MM.1S (cell line): ENCODE measurements around the gene BCL11B.

Experiments
- DNase-seq: peaks from one replicate; pipeline ENCODE4 v3.0.0-alpha.2; 2015
- H2AFZ ChIP-seq: fragments of 300-600 bp; sonication (generic); 2 replicates; pipeline ENCODE4 v1.6.0; 2016; ENCODE audit warnings: antibody characterized with exemption, low read length
- H3F3A ChIP-seq: fragments of 300-600 bp; sonication (generic); 2 replicates; pipeline ENCODE4 v1.6.1; 2016; ENCODE audit warnings: mild to moderate bottlenecking, antibody characterized with exemption, low read length, moderate library complexity, mixed read lengths; ENCODE audit not compliant: insufficient read depth
- H3K27ac ChIP-seq: fragments of 300-600 bp; sonication (generic); 2 replicates; pipeline ENCODE4 v1.5.1; 2016; ENCODE audit warnings: mild to moderate bottlenecking, low read length
- H3K27me3 ChIP-seq: fragments of 300-600 bp; sonication (generic); replicated peaks from 2 replicates; pipeline ENCODE4 v1.6.0; 2016; ENCODE audit warnings: low read length; ENCODE audit not compliant: insufficient read depth
- H3K36me3 ChIP-seq: fragments of 300-600 bp; sonication (generic); replicated peaks from 2 replicates; pipeline ENCODE4 v1.6.1; 2016; ENCODE audit warnings: mild to moderate bottlenecking, low read length, mixed read lengths; ENCODE audit not compliant: insufficient read depth
- H3K4me1 ChIP-seq: fragments of 300-600 bp; sonication (generic); 2 replicates; pipeline ENCODE4 v1.6.1; 2016; ENCODE audit warnings: low read length, mixed read lengths
- H3K4me2 ChIP-seq: fragments of 300-600 bp; sonication (generic); 2 replicates; pipeline ENCODE4 v1.6.0; 2016; ENCODE audit warnings: low read depth, low read length
- H3K4me3 ChIP-seq: fragments of 300-600 bp; sonication (generic); 2 replicates; pipeline ENCODE4 v1.5.1; 2016; ENCODE audit warnings: low read length, mixed read lengths
- H3K79me2 ChIP-seq: fragments of 300-600 bp; sonication (generic); 2 replicates; pipeline ENCODE4 v1.6.1; 2016; ENCODE audit warnings: mixed run types, low read length, mixed read lengths
- H3K9ac ChIP-seq: fragments of 300-600 bp; sonication (generic); 2 replicates; pipeline ENCODE4 v1.6.1; 2016; ENCODE audit warnings: low read length, mixed read lengths
- H3K9me2 ChIP-seq: fragments of 300-600 bp; sonication (generic); replicated peaks from 2 replicates; pipeline ENCODE4 v1.6.1; 2016; ENCODE audit warnings: mild to moderate bottlenecking, low read length, mixed read lengths; ENCODE audit not compliant: insufficient read depth
- H3K9me3 ChIP-seq: fragments of 300-600 bp; sonication (generic); replicated peaks from 2 replicates; pipeline ENCODE4 v1.6.1; 2016; ENCODE audit warnings: mild to moderate bottlenecking, low read length, mixed read lengths; ENCODE audit not compliant: insufficient read depth
- H4K20me1 ChIP-seq: fragments of 300-600 bp; sonication (generic); 2 replicates; pipeline ENCODE4 v1.6.1; 2016; ENCODE audit warnings: mild to moderate bottlenecking, low read length, moderate library complexity, mixed read lengths; ENCODE audit not compliant: insufficient read depth
- EZH2 ChIP-seq: fragments of 300-600 bp; sonication (generic); optimal IDR thresholded peaks from 2 replicates; pipeline ENCODE3; 2017; ENCODE audit warnings: low read depth, mild to moderate bottlenecking, antibody characterized with exemption, low read length, mixed read lengths
- EZH2phosphoT487 ChIP-seq: fragments of 300-600 bp; sonication (generic); IDR thresholded peaks from 2 replicates; pipeline ENCODE4 v1.6.1; 2018; ENCODE audit warnings: antibody characterized with exemption, low read length
- TF ChIP-seq, protein P1 (sequence below): fragments of 300-600 bp; sonication (generic); IDR thresholded peaks from 2 replicates; pipeline ENCODE4 v1.5.1; 2016; ENCODE audit warnings: antibody characterized with exemption, low read length, mixed read lengths

BCL11B gene

DNA sequence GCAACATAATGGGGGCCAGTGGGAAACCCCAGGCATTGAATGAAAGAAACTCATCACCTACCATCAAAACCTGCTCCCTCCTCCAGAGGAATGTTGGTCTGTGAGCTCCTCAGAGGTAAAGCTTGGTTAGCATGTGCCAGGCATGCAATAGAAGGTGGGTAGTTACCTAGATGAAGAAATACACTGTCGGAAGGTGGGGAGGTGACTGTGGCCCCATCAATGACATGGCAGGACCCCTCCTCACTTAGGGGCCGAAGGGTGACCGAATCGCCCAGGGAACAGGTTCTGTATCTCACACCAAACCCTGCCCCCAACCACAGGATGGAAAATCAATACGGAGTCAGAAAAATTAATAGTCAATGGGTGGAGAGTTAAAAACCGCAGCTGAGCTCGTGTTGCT lies 135.6 kb downstream of the BCL11B start:
- no peaks in the 10 kb centered on the region for H3K9me3 ChIP-seq
- H3K4me1 ChIP-seq: no peaks in the 10 kb centered on the region
- no peak overlapping the region for H3K9ac ChIP-seq
- TF ChIP-seq EZH2: no peak
- TF ChIP-seq, protein P1, sequence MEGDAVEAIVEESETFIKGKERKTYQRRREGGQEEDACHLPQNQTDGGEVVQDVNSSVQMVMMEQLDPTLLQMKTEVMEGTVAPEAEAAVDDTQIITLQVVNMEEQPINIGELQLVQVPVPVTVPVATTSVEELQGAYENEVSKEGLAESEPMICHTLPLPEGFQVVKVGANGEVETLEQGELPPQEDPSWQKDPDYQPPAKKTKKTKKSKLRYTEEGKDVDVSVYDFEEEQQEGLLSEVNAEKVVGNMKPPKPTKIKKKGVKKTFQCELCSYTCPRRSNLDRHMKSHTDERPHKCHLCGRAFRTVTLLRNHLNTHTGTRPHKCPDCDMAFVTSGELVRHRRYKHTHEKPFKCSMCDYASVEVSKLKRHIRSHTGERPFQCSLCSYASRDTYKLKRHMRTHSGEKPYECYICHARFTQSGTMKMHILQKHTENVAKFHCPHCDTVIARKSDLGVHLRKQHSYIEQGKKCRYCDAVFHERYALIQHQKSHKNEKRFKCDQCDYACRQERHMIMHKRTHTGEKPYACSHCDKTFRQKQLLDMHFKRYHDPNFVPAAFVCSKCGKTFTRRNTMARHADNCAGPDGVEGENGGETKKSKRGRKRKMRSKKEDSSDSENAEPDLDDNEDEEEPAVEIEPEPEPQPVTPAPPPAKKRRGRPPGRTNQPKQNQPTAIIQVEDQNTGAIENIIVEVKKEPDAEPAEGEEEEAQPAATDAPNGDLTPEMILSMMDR: no peak
- no peak for TF ChIP-seq EZH2phosphoT487
- H3F3A ChIP-seq: no peaks in the 10 kb centered on the region
- no peaks in the 10 kb centered on the region for H3K9me2 ChIP-seq
- no peaks in the 10 kb centered on the region for H3K27me3 ChIP-seq
- no peaks in the 10 kb centered on the region for H3K36me3 ChIP-seq
- no peak for DNase-seq
- H3K4me2 ChIP-seq: no peak overlapping the region
- H3K27ac ChIP-seq: no peak overlapping the region
- H4K20me1 ChIP-seq: no peaks in the 10 kb centered on the region
- H2AFZ ChIP-seq: no peak overlapping the region
- no peaks in the 10 kb centered on the region for H3K79me2 ChIP-seq
- no peak overlapping the region for H3K4me3 ChIP-seq

DNA sequence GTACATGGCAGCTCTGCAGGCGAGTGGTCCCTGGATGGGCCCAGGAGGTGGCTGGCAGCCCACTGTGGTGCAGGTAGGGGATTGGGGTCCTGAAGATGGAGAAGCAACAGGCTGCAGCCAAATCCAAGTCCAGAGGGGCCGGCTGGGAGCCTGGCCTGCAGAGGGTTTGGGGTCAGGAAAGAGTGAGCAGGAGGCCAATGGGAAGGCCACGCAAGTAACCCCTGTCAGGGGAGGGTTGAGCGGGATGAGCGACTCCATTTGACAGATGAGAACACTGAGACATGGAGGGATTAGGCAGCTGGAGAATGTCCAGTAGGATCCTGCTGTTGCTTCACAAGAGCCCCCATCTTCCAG lies 136.0 kb downstream of the BCL11B start:
- no peak for DNase-seq

DNA sequence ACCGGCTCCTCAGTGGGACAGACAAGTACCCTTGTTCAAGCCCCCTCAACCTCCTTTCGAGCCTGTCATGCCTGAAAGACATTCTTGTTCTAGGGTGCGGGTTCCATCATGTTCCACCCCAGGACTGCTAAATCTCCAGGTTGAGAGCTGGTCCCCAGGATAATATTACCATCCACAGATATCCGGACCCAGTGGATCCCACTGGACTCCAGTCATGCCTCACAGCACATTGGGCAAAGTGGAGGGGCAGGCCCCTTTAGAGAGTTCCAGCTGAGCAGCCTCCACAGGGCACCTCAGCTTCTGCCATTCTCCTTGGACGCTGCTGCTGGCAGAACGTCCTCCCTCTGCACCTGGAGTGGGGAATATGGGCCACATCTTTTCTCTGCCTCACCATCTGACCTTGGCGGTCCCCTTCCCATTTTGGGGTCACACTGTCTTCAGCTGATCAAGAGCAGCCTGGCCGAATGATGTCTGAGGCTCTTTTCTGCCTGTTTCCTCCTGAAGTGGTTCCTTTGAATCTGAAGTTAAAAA lies 137.4 kb downstream of the BCL11B start:
- no peak for DNase-seq
- no peak overlapping the region for H2AFZ ChIP-seq
- H3K4me2 ChIP-seq: no peak overlapping the region
- no peaks in the 10 kb centered on the region for H4K20me1 ChIP-seq
- H3K9ac ChIP-seq: no peak overlapping the region
- H3F3A ChIP-seq: no peaks in the 10 kb centered on the region
- H3K9me2 ChIP-seq: no peaks in the 10 kb centered on the region
- no peaks in the 10 kb centered on the region for H3K27me3 ChIP-seq
- H3K4me1 ChIP-seq: no peaks in the 10 kb centered on the region
- TF ChIP-seq, protein P1: no peak
- TF ChIP-seq EZH2phosphoT487: no peak
- TF ChIP-seq EZH2: no peak
- no peaks in the 10 kb centered on the region for H3K79me2 ChIP-seq
- no peak overlapping the region for H3K27ac ChIP-seq
- H3K9me3 ChIP-seq: no peaks in the 10 kb centered on the region
- H3K36me3 ChIP-seq: no peaks in the 10 kb centered on the region
- H3K4me3 ChIP-seq: no peak overlapping the region

More for the DNA sequence above, 136.0 kb downstream of the BCL11B start:
- no peaks in the 10 kb centered on the region for H3K79me2 ChIP-seq
- no peak overlapping the region for H3K4me2 ChIP-seq
- no peaks in the 10 kb centered on the region for H3F3A ChIP-seq
- H3K4me3 ChIP-seq: no peak overlapping the region
- H3K27me3 ChIP-seq: no peaks in the 10 kb centered on the region
- no peaks in the 10 kb centered on the region for H3K9me2 ChIP-seq
- H3K4me1 ChIP-seq: no peaks in the 10 kb centered on the region
- no peaks in the 10 kb centered on the region for H4K20me1 ChIP-seq
- H3K9ac ChIP-seq: no peak overlapping the region
- no peak overlapping the region for H3K27ac ChIP-seq
- no peak for TF ChIP-seq EZH2phosphoT487
- TF ChIP-seq, protein P1: no peak
- TF ChIP-seq EZH2: no peak
- no peaks in the 10 kb centered on the region for H3K36me3 ChIP-seq
- no peaks in the 10 kb centered on the region for H3K9me3 ChIP-seq
- no peak overlapping the region for H2AFZ ChIP-seq
